IPS-20b (cell line): ENCODE results near the gene HDHD3.
A peak's percentile ranks its signal among the peaks of the same experiment; 100 is the strongest.

Source experiments
- H3K27ac ChIP-seq: one replicate; pipeline ENCODE4 v1.5.1; 2013; ENCODE audit warnings: low read length
- H3K27me3 ChIP-seq: 2 replicates; pipeline ENCODE4 v1.6.1; 2013; ENCODE audit warnings: mild to moderate bottlenecking, low read length, inconsistent platforms; ENCODE audit not compliant: insufficient read depth
- H3K36me3 ChIP-seq: 2 replicates; pipeline ENCODE4 v1.6.1; 2013; ENCODE audit warnings: low read depth, mild to moderate bottlenecking, inconsistent platforms, low read length, moderate library complexity; ENCODE audit not compliant: insufficient read depth
- H3K4me1 ChIP-seq: 2 replicates; pipeline ENCODE4 v1.6.1; 2013; ENCODE audit warnings: mild to moderate bottlenecking, control low read depth, inconsistent platforms, low read length, moderate library complexity; ENCODE audit not compliant: insufficient read depth
- H3K4me3 ChIP-seq: 2 replicates; pipeline ENCODE4 v1.5.1; 2013; ENCODE audit warnings: mild to moderate bottlenecking, low read length, inconsistent platforms
- H3K9ac ChIP-seq: 2 replicates; pipeline ENCODE4 v1.6.1; 2013; ENCODE audit warnings: low read depth, mild to moderate bottlenecking, inconsistent platforms, low read length, moderate library complexity
- H3K9me3 ChIP-seq: 2 replicates; pipeline ENCODE4 v1.6.1; 2013; ENCODE audit warnings: mild to moderate bottlenecking, low read depth, low read length, inconsistent platforms; ENCODE audit not compliant: insufficient read depth

HDHD3 gene

DNA sequence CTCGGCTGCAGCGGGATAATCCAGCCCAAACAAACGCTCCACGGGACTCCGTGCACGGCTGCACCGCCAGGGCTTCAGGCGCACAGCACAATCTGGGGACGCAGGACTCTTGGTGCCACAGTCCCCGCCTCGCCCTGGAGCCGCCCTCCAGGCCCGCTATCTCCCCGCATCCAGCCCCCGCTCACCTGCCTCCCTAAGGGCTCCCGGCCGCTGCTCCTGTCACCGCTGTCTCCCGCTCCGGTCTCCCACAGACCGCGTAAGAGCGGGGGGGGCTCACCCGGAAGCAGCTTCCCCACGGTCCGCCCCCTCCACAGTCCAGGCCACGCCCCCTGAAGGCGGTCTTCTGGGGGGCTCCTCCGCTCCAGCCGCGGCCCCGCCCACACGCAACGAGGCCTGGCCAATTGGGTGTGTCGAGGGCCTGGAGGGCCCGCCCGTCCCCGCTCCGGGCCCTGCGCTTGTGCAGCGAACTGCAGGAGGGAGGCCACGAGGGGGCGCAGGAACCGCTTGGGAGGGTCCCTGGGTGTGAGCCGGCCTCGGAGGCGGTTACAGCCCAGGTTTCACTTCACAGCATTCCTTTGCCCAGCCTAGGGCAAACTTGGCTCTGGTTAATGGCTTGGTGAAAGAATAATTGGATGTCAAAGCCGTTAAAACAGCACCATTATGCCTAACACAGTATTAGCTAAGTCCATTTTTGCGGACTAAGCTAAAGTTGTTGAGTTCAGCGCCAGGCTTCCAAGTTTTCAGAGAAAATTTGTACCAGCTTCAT, 24.4 kb upstream of the HDHD3 start, which contains the start of gene ALAD:
TSS of gene ALAD (minus strand) at position 258 of the 766 bp plus-strand sequence. CDS start 7,725 bp downstream, outside the sequence.
- H3K9ac ChIP-seq: peak within 1 kb of the TSS; percentile 71
- H3K4me3 ChIP-seq: peak within 1 kb of the TSS; percentile 86
- no peaks in the 10 kb centered on the region for H3K9me3 ChIP-seq
- H3K27me3 ChIP-seq: no peaks in the 10 kb centered on the region
- H3K4me1 ChIP-seq: no peaks in the 10 kb centered on the region
- H3K36me3 ChIP-seq: no peaks in the 10 kb centered on the region
- H3K27ac ChIP-seq: no peak within 1 kb of the TSS

DNA sequence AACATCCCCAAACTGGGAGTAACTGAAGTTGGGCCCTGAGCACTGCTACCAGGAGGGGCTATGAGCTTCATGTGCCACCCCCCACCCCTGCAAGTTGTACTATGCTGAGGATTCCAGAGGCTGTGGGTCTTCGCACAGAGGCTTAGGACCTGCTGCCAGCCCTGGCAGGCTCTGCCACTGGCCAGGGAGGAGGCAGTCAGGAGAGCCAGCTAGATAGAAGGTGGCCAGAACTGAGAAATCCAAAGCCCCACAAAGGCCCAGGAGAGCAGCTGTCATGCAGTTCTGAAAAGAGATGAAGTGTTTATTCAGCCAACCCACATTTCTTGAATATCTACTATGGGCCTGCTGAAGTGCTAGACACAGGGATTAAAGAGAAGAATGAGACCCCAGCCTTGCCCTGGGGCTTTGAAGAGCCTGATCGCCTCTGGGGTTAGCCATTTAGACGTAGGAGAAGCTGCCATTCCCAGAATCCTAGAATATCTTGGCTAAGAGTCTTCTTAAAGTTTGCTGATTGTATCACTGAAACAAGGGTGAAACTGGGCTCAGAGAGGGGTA, 22.9 kb upstream of the HDHD3 start:
- Histone ChIP-seq H3K4me3 (peak overlapping the region; percentile 86; the same call in 1 of the 2 replicates), H3K36me3 (no peaks in the 10 kb centered on the region), H3K9me3 (no peaks in the 10 kb centered on the region), H3K27ac (no peak overlapping the region), H3K9ac (no peak overlapping the region), H3K27me3 (no peaks in the 10 kb centered on the region), H3K4me1 (no peaks in the 10 kb centered on the region)

DNA sequence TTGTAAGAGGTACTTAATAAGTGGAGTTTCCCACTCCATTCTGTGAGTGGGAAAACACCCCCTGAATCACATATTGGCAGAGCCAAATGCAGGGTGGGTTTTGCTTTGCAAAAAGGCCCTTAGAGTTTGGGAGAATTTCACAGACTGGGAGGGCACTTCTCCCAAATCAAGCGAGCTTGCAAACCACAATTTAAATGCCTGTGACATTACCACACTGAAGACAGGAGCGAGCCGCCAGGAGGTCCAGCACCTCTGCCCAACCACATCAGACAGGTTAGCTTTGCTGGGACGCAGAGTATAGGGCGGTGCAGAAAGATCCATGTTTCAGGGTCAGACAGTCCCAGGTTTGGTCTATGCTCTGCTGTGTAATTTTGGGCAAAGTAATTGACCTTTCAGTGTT, 22.0 kb upstream of the HDHD3 start:
- Histone ChIP-seq H3K4me1 (no peaks in the 10 kb centered on the region), H3K27me3 (no peaks in the 10 kb centered on the region), H3K36me3 (no peaks in the 10 kb centered on the region), H3K27ac (no peak overlapping the region), H3K9me3 (no peaks in the 10 kb centered on the region), H3K4me3 (no peak overlapping the region), H3K9ac (no peak overlapping the region)

DNA sequence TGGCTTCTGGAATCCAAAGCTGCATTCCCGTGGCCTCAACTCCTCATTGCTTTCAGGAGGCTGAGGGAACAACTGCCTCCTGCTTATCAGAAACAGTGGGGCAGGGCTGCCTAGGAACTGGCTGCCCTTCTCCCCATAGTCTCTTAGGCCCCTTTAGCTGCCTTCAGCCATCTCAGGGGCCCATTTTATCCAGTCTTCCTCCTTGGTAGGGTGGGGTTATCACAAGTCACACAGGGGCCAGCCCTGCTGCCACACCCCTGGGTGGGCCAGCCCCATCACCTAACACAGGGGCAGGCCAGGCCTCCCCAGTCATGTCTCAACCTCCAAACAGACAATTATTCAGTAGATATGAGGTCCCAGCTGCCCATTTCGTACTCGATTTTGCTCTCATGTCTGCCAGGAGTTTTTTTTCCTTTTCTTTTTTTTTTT, 20.4 kb upstream of the HDHD3 start:
- H3K27me3 ChIP-seq: no peaks in the 10 kb centered on the region
- H3K9ac ChIP-seq: no peak overlapping the region
- H3K9me3 ChIP-seq: no peaks in the 10 kb centered on the region
- H3K27ac ChIP-seq: no peak overlapping the region
- H3K36me3 ChIP-seq: no peaks in the 10 kb centered on the region
- H3K4me3 ChIP-seq: no peak overlapping the region
- H3K4me1 ChIP-seq: no peaks in the 10 kb centered on the region

DNA sequence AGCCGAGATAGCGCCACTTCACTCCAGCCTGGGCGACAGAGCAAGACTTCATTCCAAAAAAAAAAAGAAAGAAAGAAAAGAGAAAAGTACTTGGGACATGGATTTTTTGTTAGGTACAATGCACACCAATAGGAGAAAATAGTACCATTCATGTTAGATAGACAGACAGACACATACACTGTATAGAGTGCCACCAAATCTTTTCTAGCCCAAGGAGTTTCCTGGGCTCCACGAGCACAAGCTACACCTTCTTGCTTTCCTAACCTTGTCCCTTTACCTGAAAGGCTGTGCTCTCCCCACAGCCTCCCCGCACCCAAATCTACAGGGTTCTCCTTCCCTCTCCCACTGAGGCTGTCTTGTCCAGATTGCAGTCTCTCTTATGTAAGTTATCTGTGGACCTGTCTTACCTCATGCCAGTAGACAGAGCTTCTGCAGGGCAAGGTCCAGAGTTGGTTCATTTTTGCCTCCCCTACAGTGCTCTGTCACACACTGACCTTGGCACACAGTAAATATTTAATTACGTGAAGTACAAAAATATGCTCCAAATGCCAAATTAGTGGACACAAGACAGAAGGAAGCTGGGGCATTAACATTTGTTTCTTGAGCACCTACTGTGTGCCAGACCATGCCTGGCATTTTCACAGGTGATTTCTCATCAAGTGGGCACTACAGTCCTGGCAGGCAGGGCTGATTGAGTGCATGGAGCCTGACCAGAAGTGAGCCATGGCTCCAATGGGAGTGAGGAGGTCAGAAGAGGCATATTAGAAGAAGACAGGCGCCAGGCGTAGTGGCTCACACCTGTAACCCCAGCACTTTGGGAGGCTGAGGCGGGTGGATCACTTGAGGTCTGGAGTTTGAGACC, 18.4 kb upstream of the HDHD3 start:
- Histone ChIP-seq H3K27me3 (no peaks in the 10 kb centered on the region), H3K9me3 (no peaks in the 10 kb centered on the region), H3K36me3 (0 out of 2 replicates have a peak, but pooled peaks cover 10% of the 10 kb centered on the region), H3K27ac (no peak overlapping the region), H3K4me1 (no peaks in the 10 kb centered on the region), H3K9ac (no peak overlapping the region), H3K4me3 (no peak overlapping the region)

DNA sequence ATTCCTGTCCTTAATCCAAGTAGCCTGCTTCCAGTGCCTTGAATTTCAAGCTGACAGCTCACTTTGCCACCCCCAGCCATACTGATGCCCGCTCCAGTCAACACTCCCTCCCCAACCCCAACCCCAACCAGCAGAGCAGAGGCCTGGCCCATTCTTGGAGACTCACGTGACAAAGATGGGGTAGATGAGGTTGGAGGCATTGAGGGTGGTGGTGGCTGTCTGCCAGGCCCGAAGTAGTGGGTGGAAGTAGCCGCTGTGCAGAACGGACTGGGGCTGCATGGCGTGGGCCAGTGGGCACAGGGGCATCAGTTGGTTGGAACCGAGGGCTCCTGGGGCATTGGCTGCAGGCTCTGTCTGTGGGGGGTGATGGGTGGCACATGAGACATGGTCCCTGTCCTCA, 16.5 kb upstream of the HDHD3 start:
- Histone ChIP-seq H3K9ac (no peak overlapping the region), H3K9me3 (no peaks in the 10 kb centered on the region), H3K27me3 (no peaks in the 10 kb centered on the region), H3K36me3 (peaks cover 16% of the 10 kb centered on the region), H3K4me3 (no peak overlapping the region), H3K4me1 (no peaks in the 10 kb centered on the region), H3K27ac (no peak overlapping the region)

DNA sequence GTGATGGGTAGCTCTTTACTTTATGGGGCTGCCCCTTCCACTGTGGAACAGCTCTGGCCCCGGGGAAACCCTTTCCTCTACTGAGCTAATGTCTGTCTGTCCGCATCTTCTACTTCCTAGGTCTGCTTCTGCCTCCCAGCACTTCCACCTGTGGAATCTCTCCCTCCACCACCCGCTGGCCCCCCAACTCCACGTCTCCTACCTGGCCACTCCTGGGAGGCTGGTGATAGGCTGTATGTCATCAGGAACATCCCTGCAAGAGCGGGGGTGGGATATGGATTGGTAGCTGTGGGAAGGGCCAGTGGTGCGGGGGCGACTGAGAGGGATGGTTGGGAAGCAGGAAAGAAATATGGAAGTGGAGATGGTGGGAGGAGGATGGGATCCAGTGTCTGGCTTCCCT, 15.1 kb upstream of the HDHD3 start:
- Histone ChIP-seq H3K9me3 (no peaks in the 10 kb centered on the region), H3K27me3 (no peaks in the 10 kb centered on the region), H3K4me1 (no peaks in the 10 kb centered on the region), H3K9ac (no peak overlapping the region), H3K27ac (no peak overlapping the region), H3K4me3 (no peak overlapping the region), H3K36me3 (peaks cover 22% of the 10 kb centered on the region)

DNA sequence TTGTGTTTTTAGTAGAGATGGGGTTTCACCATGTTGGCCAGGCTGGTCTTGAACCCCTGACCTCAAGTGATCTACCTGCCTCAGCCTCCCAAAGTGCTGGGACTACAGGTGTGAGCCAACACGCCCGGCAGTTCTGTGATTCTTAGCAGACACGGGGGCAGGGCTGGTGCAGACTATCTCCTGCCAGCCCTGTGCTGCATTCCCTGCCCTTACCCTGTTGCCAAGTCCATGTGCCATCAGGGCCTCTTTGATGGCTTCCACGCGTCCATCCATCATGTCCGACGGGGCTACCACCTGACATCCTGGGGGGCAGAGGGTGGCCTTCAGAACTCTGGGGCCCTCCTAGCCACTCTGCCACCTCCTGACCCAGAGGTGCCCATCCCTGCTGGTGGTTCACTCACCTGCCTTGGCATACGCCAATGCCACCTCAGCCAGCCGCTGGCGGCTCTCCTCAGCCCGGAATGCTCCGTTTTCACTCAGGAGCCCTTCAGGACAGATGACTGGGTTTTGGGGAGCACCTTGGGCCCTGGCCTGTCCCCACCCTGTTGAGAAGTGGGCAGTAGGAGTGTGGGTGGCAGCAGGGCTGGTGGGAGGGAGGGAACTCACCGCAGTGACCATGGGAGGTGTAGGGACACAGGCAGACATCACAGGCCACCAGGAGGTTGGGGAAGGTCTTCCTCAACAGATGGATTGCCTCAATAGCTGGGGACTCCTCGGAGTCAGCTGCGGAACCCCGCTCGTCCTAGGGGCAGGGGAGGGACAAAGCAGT, 13.6 kb upstream of the HDHD3 start:
- no peak overlapping the region for H3K27ac ChIP-seq
- H3K27me3 ChIP-seq: no peaks in the 10 kb centered on the region
- H3K4me3 ChIP-seq: no peak overlapping the region
- H3K36me3 ChIP-seq: peaks cover 22% of the 10 kb centered on the region
- no peak overlapping the region for H3K9ac ChIP-seq
- no peaks in the 10 kb centered on the region for H3K9me3 ChIP-seq
- no peaks in the 10 kb centered on the region for H3K4me1 ChIP-seq

DNA sequence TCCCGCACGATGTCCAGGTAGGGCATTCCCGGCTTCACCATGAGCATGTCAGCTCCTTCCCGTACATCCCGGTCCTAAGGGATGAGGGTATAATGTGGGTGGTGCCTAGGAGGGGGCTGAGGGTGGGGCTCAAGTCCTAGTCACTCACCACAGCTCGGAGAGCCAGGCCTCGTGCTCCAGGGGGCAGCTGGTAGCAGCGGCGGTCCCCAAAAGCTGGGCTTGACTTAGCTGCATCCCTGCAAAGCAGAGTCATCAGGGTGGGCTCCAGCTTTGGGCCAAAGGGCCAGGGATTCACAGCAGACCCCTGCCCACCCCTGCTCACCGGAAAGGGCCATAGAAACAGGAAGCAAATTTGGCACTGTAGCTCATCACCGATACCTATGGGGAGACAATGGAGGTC, 12.7 kb upstream of the HDHD3 start:
- H3K36me3 ChIP-seq: peaks cover 22% of the 10 kb centered on the region
- H3K27me3 ChIP-seq: no peaks in the 10 kb centered on the region
- H3K9me3 ChIP-seq: no peaks in the 10 kb centered on the region
- H3K4me3 ChIP-seq: no peak overlapping the region
- H3K9ac ChIP-seq: no peak overlapping the region
- no peaks in the 10 kb centered on the region for H3K4me1 ChIP-seq
- no peak overlapping the region for H3K27ac ChIP-seq

DNA sequence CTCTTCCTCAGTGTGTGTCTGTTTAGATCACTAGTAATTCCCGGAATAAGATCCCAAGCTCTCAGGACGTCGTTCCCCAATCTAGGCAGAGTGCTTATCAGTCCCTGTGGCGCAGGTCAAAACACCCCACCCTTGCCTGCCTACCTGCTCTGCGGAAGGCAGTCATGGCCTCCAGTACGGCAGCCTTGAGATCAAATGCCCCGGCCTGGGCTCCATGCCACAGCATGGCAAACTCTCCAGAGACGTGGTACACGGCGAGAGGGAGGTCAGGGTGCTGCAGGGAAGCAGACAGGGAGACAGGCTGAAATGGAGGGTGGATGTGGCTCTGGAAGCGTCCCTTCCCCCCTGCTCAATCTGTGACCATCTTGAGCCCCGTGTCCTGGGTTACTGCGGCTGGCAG, 12.0 kb upstream of the HDHD3 start:
- Histone ChIP-seq H3K36me3 (peaks cover 22% of the 10 kb centered on the region), H3K27me3 (no peaks in the 10 kb centered on the region), H3K9me3 (no peaks in the 10 kb centered on the region), H3K27ac (no peak overlapping the region), H3K9ac (no peak overlapping the region), H3K4me3 (no peak overlapping the region), H3K4me1 (no peaks in the 10 kb centered on the region)

DNA sequence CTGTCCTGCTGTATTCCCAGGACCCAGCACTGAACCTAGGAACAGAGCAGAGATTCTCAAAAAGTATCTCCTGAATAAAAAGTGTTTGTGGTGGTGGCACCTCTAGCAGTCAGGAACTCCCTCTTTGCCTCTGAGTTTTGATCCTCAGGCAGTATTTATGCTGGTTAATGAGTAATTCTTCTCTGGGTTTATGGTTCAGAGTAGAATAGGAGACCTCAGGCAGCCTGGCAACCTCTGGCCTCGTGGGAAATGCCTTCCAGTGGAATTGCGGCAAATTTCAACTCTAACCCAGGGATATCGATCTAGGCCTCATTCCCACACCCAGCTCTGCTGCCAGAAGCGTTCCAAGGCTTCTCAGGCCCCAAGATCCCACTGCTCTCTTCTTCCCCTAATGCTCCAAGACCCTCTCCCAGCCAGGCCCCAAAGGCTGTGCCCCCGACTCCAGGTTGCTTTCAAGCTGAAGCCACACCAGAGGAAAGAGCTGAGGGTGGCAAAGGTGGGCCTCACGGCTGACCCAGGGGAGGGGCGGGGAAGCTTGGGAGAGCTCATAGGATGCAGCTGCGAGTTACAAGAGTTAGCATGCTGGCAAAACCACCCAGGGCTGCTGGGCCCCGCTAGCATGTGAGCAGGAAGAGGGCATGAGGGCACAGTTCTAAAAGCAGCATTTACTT, 10.9 kb upstream of the HDHD3 start:
- no peak overlapping the region for H3K4me3 ChIP-seq
- H3K27me3 ChIP-seq: no peaks in the 10 kb centered on the region
- H3K36me3 ChIP-seq: peaks cover 22% of the 10 kb centered on the region
- no peak overlapping the region for H3K27ac ChIP-seq
- no peak overlapping the region for H3K9ac ChIP-seq
- H3K9me3 ChIP-seq: no peaks in the 10 kb centered on the region
- no peaks in the 10 kb centered on the region for H3K4me1 ChIP-seq
